ENCODE results near the gene RBM19. TPM values are rescaled to one million over a fixed set of nuclear protein-coding genes. Genes with fewer than 3 reads are reported as not detected.

RBM19 gene
- total RNA-seq, 2 donors from 2014 or later = 46.9 to 77.8 TPM

GRCh38 chr12:113876160-113876559 lies 90.0 kb downstream of the RBM19 start:
- Mint-ChIP-seq H3K27me3 (no peaks in the 10 kb centered on the region), H3K9me3 (no peaks in the 10 kb centered on the region), H3K27ac (no peak overlapping the region), H3K36me3 (no peaks in the 10 kb centered on the region), H3K4me3 (no peak overlapping the region), H3K4me1 (ENCODE audit: low read depth in 2 of 2) (no peaks in the 10 kb centered on the region)
- ATAC-seq = no peak
- peak; percentile 12 for DNase-seq (ENCODE audit: low spot score)

- ATAC-seq (no peak), DNase-seq (ENCODE audit: low spot score) (no peak)
- no peaks in the 10 kb centered on the region for H3K36me3 Mint-ChIP-seq
- H3K9me3 Mint-ChIP-seq = no peaks in the 10 kb centered on the region
- H3K27ac Mint-ChIP-seq = no peak overlapping the region
- H3K4me1 Mint-ChIP-seq (ENCODE audit: low read depth in 2 of 2) = no peaks in the 10 kb centered on the region
- no peaks in the 10 kb centered on the region for H3K27me3 Mint-ChIP-seq
- no peak overlapping the region for H3K4me3 Mint-ChIP-seq
Measured at GRCh38 chr12:113875691-113876090, 90.4 kb downstream of the RBM19 start.

GRCh38 chr12:113874999-113875561 lies 91.0 kb downstream of the RBM19 start:
- DNase-seq (ENCODE audit: low spot score) (peak; percentile 40), ATAC-seq (no peak)
- H3K36me3 Mint-ChIP-seq = no peaks in the 10 kb centered on the region
- no peaks in the 10 kb centered on the region for H3K9me3 Mint-ChIP-seq
- no peaks in the 10 kb centered on the region for H3K4me1 Mint-ChIP-seq (ENCODE audit: low read depth in 2 of 2)
- no peak overlapping the region for H3K4me3 Mint-ChIP-seq
- H3K27me3 Mint-ChIP-seq = no peaks in the 10 kb centered on the region
- peak overlapping the region in 1 of 2 donors; percentile 64 for H3K27ac Mint-ChIP-seq

GRCh38 chr12:113874326-113874725 lies 91.8 kb downstream of the RBM19 start:
- Mint-ChIP-seq H3K4me3 (no peak overlapping the region), H3K27me3 (no peaks in the 10 kb centered on the region), H3K9me3 (no peaks in the 10 kb centered on the region), H3K27ac (no peak overlapping the region), H3K4me1 (ENCODE audit: low read depth in 2 of 2) (no peaks in the 10 kb centered on the region), H3K36me3 (no peaks in the 10 kb centered on the region)
- DNase-seq (ENCODE audit: low spot score) (peak; percentile 58), ATAC-seq (no peak)

- DNase-seq (ENCODE audit: low spot score) (peak; percentile 13), ATAC-seq (no peak)
- H3K4me3 Mint-ChIP-seq = no peak overlapping the region
- no peaks in the 10 kb centered on the region for H3K9me3 Mint-ChIP-seq
- H3K27me3 Mint-ChIP-seq = no peaks in the 10 kb centered on the region
- no peaks in the 10 kb centered on the region for H3K4me1 Mint-ChIP-seq (ENCODE audit: low read depth in 2 of 2)
- no peaks in the 10 kb centered on the region for H3K36me3 Mint-ChIP-seq
- H3K27ac Mint-ChIP-seq = no peak overlapping the region
Measured at GRCh38 chr12:113873740-113874139, 92.4 kb downstream of the RBM19 start.

- Mint-ChIP-seq H3K4me3 (no peak overlapping the region), H3K36me3 (no peaks in the 10 kb centered on the region)
- no peak for ATAC-seq
Measured at GRCh38 chr12:113870890-113871289, 95.2 kb downstream of the RBM19 start.

GRCh38 chr12:113870035-113870434 lies 96.1 kb downstream of the RBM19 start:
- no peak overlapping the region for H3K4me3 Mint-ChIP-seq
- H3K27me3 Mint-ChIP-seq = no peaks in the 10 kb centered on the region
- no peaks in the 10 kb centered on the region for H3K36me3 Mint-ChIP-seq
- DNase-seq (ENCODE audit: low spot score) (peak; percentile 51), ATAC-seq (no peak)
- no peak overlapping the region for H3K27ac Mint-ChIP-seq
- no peaks in the 10 kb centered on the region for H3K9me3 Mint-ChIP-seq
- H3K4me1 Mint-ChIP-seq (ENCODE audit: low read depth in 2 of 2) = peaks cover 0 to 4% of the 10 kb centered on the region in 2 donors

More at GRCh38 chr12:113870890-113871289, 95.2 kb downstream of the RBM19 start:
- Mint-ChIP-seq H3K9me3 (no peaks in the 10 kb centered on the region), H3K4me1 (ENCODE audit: low read depth in 2 of 2) (no peaks in the 10 kb centered on the region), H3K27me3 (no peaks in the 10 kb centered on the region), H3K27ac (no peak overlapping the region)
- peak; percentile 25 for DNase-seq (ENCODE audit: low spot score)

GRCh38 chr12:113868365-113868764 lies 97.8 kb downstream of the RBM19 start:
- Mint-ChIP-seq H3K27ac (no peak overlapping the region), H3K4me3 (no peak overlapping the region), H3K36me3 (no peaks in the 10 kb centered on the region), H3K9me3 (no peaks in the 10 kb centered on the region), H3K4me1 (ENCODE audit: low read depth in 2 of 2) (peaks cover 6 to 15% of the 10 kb centered on the region in 2 donors), H3K27me3 (no peaks in the 10 kb centered on the region)
- no peak for DNase-seq (ENCODE audit: low spot score)
- no peak for ATAC-seq

- no peak for DNase-seq (ENCODE audit: low spot score)
- Mint-ChIP-seq H3K4me1 (ENCODE audit: low read depth in 2 of 2) (peaks cover 17 to 26% of the 10 kb centered on the region in 2 donors), H3K27me3 (no peaks in the 10 kb centered on the region), H3K4me3 (no peak overlapping the region), H3K36me3 (no peaks in the 10 kb centered on the region), H3K27ac (no peak overlapping the region), H3K9me3 (no peaks in the 10 kb centered on the region)
- ATAC-seq = no peak
Measured at GRCh38 chr12:113867258-113867657, 98.9 kb downstream of the RBM19 start.

GRCh38 chr12:113866496-113866895 lies 99.6 kb downstream of the RBM19 start:
- Mint-ChIP-seq H3K36me3 (no peaks in the 10 kb centered on the region), H3K4me3 (no peak overlapping the region), H3K9me3 (no peaks in the 10 kb centered on the region), H3K27me3 (no peaks in the 10 kb centered on the region), H3K27ac (no peak overlapping the region), H3K4me1 (ENCODE audit: low read depth in 2 of 2) (peaks cover 20 to 32% of the 10 kb centered on the region in 2 donors)
- ATAC-seq (no peak), DNase-seq (ENCODE audit: low spot score) (no peak)

- ATAC-seq (no peak), DNase-seq (ENCODE audit: low spot score) (no peak)
- peaks cover 20 to 36% of the 10 kb centered on the region in 2 donors for H3K4me1 Mint-ChIP-seq (ENCODE audit: low read depth in 2 of 2)
- H3K36me3 Mint-ChIP-seq = no peaks in the 10 kb centered on the region
- peak overlapping the region; percentile 55 for H3K4me3 Mint-ChIP-seq
- H3K27ac Mint-ChIP-seq = no peak overlapping the region
- H3K9me3 Mint-ChIP-seq = no peaks in the 10 kb centered on the region
- H3K27me3 Mint-ChIP-seq = no peaks in the 10 kb centered on the region
Measured at GRCh38 chr12:113863455-113863845, 102.7 kb downstream of the RBM19 start.

- peak overlapping the region in 1 of 2 donors; percentile 52 for H3K27ac Mint-ChIP-seq
- H3K4me1 Mint-ChIP-seq (ENCODE audit: low read depth in 2 of 2) = peaks cover 20 to 36% of the 10 kb centered on the region in 2 donors
- DNase-seq (ENCODE audit: low spot score) = no peak
- H3K27me3 Mint-ChIP-seq = no peaks in the 10 kb centered on the region
- ATAC-seq = peak; percentile 66 to 68
- H3K4me3 Mint-ChIP-seq = peak overlapping the region; percentile 55
- no peaks in the 10 kb centered on the region for H3K9me3 Mint-ChIP-seq
- H3K36me3 Mint-ChIP-seq = no peaks in the 10 kb centered on the region
Measured at GRCh38 chr12:113862590-113863454, 103.3 kb downstream of the RBM19 start.

- H3K4me1 Mint-ChIP-seq (ENCODE audit: low read depth in 2 of 2) = peaks cover 20 to 36% of the 10 kb centered on the region in 2 donors
- peak overlapping the region; percentile 55 for H3K4me3 Mint-ChIP-seq
- no peaks in the 10 kb centered on the region for H3K9me3 Mint-ChIP-seq
- no peaks in the 10 kb centered on the region for H3K27me3 Mint-ChIP-seq
- ATAC-seq (no peak), DNase-seq (ENCODE audit: low spot score) (no peak)
- H3K36me3 Mint-ChIP-seq = no peaks in the 10 kb centered on the region
- peak overlapping the region in 1 of 2 donors; percentile 52 for H3K27ac Mint-ChIP-seq
Measured at GRCh38 chr12:113861708-113862312, 104.3 kb downstream of the RBM19 start.

GRCh38 chr12:113860950-113861349 lies 105.2 kb downstream of the RBM19 start:
- Mint-ChIP-seq H3K27me3 (no peaks in the 10 kb centered on the region), H3K9me3 (no peaks in the 10 kb centered on the region), H3K27ac (no peak overlapping the region), H3K36me3 (no peaks in the 10 kb centered on the region), H3K4me1 (ENCODE audit: low read depth in 2 of 2) (peaks cover 20 to 36% of the 10 kb centered on the region in 2 donors), H3K4me3 (no peak overlapping the region)
- ATAC-seq = no peak
- DNase-seq (ENCODE audit: low spot score) = no peak
